Left ventricle myocardium inferior (tissue), 1 donor: Measurements from ENCODE around the gene GMEB2. TPM values are rescaled to one million over a fixed set of nuclear protein-coding genes. Genes with fewer than 3 reads are reported as not detected.
"Not testable (repeated sequence)": the region's sequence is repeated elsewhere in the genome, so short reads cannot be mapped to it uniquely, and the experiment has no call there.

Experiments
- DNase-seq: peaks from one replicate; pipeline ENCODE4 v3.0.0-alpha.2; 2020
- H3K27ac ChIP-seq: fragments of 200-600 bp; replicated peaks from 2 replicates; pipeline ENCODE4 v1.8.0; 2021
- H3K27me3 ChIP-seq: fragments of 200-600 bp; 2 replicates; pipeline ENCODE4 v1.8.0; 2021; ENCODE audit warnings: low read depth
- H3K36me3 ChIP-seq: fragments of 200-600 bp; 2 replicates; pipeline ENCODE4 v1.8.0; 2021
- H3K4me1 ChIP-seq: fragments of 200-600 bp; 2 replicates; pipeline ENCODE4 v1.8.0; 2021
- H3K4me3 ChIP-seq: fragments of 200-600 bp; 2 replicates; pipeline ENCODE4 v1.8.0; 2021; ENCODE audit warnings: mild to moderate bottlenecking, moderate library complexity
- H3K9me3 ChIP-seq: fragments of 200-600 bp; replicated peaks from 2 replicates; pipeline ENCODE4 v1.8.0; 2021
- intact Hi-C: fragments of 100-400 bp; cut with micrococcal nuclease; formaldehyde crosslinking; loops from one replicate; pipeline ENCODE4 v1.11.0; 2022
- total RNA-seq: library from RNA; stranded (reverse); fragmentation: NEBNext Ultra II Directional; extraction: Animal tissue kit (Norgen Biotek cat#: 25700); gene quantifications from one replicate; pipeline ENCODE4 v1.2.1, GENCODE V29; 2021
- TF ChIP-seq, protein P1 (sequence below): fragments of 200-600 bp; IDR thresholded peaks from 2 replicates; pipeline ENCODE4 v1.8.0; 2021; ENCODE audit warnings: antibody characterized with exemption, mild to moderate bottlenecking, borderline replicate concordance
- donor health status: DM: no; HTN: yes; CAD: no; lungs with severe emphysema.

The GMEB2 gene
- total RNA-seq, 1 donor from 2014 or later: 5.3 TPM

DNA sequence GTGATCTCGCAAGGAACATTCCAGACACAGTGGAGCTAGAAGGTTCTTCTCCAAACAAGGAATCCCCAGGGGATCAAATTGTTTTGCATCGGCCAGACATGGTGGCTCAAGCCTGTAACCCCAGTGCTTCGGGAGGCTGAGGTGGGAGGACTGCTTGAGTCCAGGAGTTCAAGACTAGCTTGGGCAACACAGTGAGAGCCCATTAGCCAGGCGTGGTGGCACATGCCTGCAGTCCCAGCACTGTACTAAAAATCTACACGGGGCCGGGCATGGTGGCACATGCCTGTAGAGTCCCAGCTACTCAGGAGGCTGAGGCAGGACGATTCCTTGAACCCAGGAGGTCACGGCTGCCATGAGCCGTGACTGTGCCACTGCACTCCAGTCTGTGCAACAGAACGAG is 15.3 kb downstream of the GMEB2 start:
- TF ChIP-seq, protein P1, sequence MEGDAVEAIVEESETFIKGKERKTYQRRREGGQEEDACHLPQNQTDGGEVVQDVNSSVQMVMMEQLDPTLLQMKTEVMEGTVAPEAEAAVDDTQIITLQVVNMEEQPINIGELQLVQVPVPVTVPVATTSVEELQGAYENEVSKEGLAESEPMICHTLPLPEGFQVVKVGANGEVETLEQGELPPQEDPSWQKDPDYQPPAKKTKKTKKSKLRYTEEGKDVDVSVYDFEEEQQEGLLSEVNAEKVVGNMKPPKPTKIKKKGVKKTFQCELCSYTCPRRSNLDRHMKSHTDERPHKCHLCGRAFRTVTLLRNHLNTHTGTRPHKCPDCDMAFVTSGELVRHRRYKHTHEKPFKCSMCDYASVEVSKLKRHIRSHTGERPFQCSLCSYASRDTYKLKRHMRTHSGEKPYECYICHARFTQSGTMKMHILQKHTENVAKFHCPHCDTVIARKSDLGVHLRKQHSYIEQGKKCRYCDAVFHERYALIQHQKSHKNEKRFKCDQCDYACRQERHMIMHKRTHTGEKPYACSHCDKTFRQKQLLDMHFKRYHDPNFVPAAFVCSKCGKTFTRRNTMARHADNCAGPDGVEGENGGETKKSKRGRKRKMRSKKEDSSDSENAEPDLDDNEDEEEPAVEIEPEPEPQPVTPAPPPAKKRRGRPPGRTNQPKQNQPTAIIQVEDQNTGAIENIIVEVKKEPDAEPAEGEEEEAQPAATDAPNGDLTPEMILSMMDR: no peak
- no peak for DNase-seq
- no peaks in the 10 kb centered on the region for H3K27me3 ChIP-seq
- H3K36me3 ChIP-seq: peaks cover 21% of the 10 kb centered on the region
- no peak overlapping the region for H3K27ac ChIP-seq
- no peaks in the 10 kb centered on the region for H3K9me3 ChIP-seq
- intact Hi-C loops: no loop called here
- no peak overlapping the region for H3K4me3 ChIP-seq
- H3K4me1 ChIP-seq: peaks cover 7% of the 10 kb centered on the region

DNA sequence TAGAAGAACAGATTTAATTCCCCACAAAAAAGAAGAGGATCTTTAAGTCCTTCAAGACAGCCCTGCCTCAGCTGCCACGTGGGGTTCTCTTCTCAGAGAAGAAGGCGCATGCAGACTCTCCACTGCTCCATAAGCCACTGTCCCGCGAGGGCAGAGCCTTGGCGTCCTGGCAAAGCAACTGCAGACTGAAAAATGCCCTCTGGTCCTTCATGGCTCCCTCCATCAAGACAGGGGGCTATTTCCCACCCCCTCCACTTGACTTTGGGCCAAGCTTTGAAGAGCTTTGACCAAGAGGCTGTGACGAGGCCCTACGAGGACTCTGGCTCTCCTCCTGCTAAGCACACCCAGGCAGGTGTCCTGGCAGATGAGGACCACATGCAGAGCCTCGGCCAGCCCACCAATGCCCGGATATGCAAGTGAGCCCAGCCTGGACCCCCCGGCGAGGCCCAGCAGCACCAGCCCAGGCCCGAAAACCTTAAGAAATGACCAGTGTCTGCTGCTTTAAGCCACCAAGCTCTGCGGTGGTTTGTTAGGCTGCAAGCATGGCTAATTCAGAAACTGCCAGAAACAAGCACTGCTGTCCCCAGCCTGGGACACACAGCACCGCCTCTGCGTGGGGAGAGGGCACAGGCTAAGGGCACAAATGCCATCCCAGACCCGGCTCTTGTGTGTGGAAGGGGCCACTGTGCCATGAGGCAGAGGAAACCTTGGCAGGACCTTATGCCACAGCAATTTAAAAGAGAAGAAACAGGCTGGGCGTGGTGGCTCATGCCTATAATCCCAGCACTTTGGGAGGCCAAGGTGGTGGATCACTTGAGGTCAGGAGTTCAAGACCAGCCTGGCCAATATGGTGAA is 16.1 kb downstream of the GMEB2 start:
- H3K27ac ChIP-seq: no peak overlapping the region
- no peak overlapping the region for H3K4me3 ChIP-seq
- H3K9me3 ChIP-seq: no peaks in the 10 kb centered on the region
- H3K27me3 ChIP-seq: no peaks in the 10 kb centered on the region
- TF ChIP-seq, protein P1: no peak
- H3K4me1 ChIP-seq: peaks cover 7% of the 10 kb centered on the region
- peaks cover 13% of the 10 kb centered on the region for H3K36me3 ChIP-seq
- intact Hi-C loops: no loop called here
- DNase-seq: no peak

DNA sequence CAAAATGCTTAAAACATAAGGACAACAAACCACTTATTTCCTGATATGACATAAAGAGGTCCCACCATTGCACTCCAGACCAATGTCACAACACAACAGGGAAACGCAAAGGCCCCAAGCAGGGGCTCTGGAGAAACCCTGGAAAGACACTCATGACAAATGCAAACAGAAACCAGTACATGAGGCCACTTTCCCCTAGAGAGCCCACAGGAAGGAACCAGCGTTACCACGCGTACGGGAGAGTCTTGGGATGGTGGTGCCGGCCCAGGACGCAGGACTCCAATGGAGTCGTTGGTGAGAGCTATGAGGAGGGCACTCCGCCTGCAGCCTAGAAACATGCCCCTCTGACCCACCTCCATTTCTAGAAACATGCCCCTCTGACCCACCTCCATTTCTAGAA is 20.2 kb downstream of the GMEB2 start:
- Histone ChIP-seq H3K4me1 (no peaks in the 10 kb centered on the region), H3K27ac (no peak overlapping the region), H3K4me3 (no peak overlapping the region), H3K36me3 (peaks cover 21% of the 10 kb centered on the region), H3K27me3 (no peaks in the 10 kb centered on the region), H3K9me3 (no peaks in the 10 kb centered on the region)
- TF ChIP-seq, protein P1: no peak
- intact Hi-C loops: no loop called here
- DNase-seq: no peak

DNA sequence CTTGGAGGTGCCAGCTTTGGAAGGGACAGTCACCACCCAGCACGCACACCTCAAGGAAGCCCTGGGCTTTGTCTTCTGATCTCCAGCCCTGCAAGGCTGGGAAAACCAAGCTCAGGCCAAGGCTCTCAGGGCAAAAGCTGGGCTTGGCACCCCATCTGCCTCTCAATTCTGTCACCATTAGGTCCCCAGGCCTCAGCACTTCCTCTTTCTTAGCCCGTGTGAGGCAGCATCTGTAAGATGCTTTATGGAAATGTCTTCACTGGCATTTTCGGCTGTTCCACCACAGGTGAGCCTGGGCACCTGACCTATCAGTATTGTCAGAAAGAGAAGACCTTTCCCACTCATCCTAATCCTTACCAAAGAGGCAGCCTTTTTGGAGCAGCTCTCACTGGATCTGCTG is 24.6 kb downstream of the GMEB2 start:
- peaks cover 62% of the 10 kb centered on the region for H3K36me3 ChIP-seq
- TF ChIP-seq, protein P1: no peak
- no peak overlapping the region for H3K4me3 ChIP-seq
- no peaks in the 10 kb centered on the region for H3K4me1 ChIP-seq
- no peaks in the 10 kb centered on the region for H3K9me3 ChIP-seq
- no peaks in the 10 kb centered on the region for H3K27me3 ChIP-seq
- H3K27ac ChIP-seq: no peak overlapping the region
- intact Hi-C loops: no loop called here
- DNase-seq: no peak

DNA sequence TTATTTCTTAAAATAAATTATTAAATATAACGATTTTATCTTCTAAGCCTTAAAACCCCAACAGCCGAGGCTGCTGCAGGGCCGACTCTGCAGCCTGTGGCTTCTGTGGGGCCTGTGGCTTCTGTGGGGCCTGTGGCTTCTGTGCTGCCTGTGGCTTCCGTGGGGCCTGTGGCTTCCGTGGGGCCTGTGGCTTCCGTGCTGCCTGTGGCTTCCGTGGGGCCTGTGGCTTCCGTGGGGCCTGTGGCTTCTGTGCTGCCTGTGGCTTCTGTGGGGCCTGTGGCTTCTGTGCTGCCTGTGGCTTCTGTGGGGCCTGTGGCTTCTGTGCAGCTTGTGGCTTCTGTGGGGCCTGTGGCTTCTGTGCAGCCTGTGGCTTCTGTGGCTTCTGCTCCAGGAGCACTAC is 25.2 kb downstream of the GMEB2 start:
- H3K27me3 ChIP-seq, H3K27ac ChIP-seq, intact Hi-C loops, DNase-seq, H3K4me1 ChIP-seq, H3K9me3 ChIP-seq, H3K4me3 ChIP-seq: not testable (repeated sequence)
- H3K36me3 ChIP-seq: peaks cover 64% of the 10 kb centered on the region

DNA sequence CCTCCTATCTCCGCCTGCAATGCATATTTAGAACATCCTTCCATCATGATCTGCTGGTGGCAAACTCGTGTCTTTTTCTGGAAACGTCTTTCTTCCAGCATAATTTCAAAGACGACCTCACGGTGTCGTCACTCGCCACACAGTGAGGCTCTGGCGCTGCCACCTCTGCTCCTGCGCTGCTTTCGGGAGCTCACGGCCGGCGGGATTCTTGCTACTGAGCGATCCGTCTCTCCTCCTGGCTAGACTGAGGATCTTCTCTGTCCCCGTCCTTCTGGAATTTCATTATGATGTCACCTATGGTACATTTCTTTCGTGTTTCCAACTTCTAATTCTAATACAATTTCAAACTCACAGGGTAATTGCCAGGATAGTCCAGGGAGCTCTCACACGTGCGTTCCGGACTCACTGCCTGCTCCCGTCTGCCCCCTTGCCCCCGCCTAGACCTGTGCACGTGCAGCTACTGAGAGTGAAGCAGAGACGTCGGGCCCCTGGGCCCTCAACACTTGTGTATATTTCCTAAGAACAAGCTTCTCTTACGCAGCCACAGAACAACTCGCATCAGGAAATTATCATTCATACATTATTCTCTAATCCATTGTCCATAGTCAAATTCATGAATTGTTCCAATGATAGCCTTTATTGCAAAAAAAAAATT is 27.4 kb downstream of the GMEB2 start:
- no peak for DNase-seq
- intact Hi-C loops: no loop called here
- Histone ChIP-seq H3K27ac (no peak overlapping the region), H3K27me3 (no peaks in the 10 kb centered on the region), H3K36me3 (peaks cover 78% of the 10 kb centered on the region), H3K9me3 (no peaks in the 10 kb centered on the region), H3K4me3 (no peak overlapping the region), H3K4me1 (no peaks in the 10 kb centered on the region)
- TF ChIP-seq, protein P1: no peak
